Smooth muscle cell (in vitro differentiated cells): ENCODE results near the gene THOC2. TPM values are rescaled to one million over a fixed set of nuclear protein-coding genes. Genes with fewer than 3 reads are reported as not detected.

Experiments used
- DNase-seq: peaks from one replicate; lab custom pipeline; 2025; ENCODE audit not compliant: unreplicated experiment; lab: John Stamatoyannopoulos, UW
- H2AFZ ChIP-seq: fragments of 200-600 bp; sonication (generic); 2 replicates; pipeline ENCODE4 v1.6.0; 2016; ENCODE audit warnings: antibody characterized with exemption, low read depth, mild to moderate bottlenecking
- H3F3A ChIP-seq: fragments of 200-600 bp; sonication (generic); 2 replicates; pipeline ENCODE4 v1.6.0; 2017; ENCODE audit warnings: antibody characterized with exemption, low read depth
- H3K27ac ChIP-seq: fragments of 200-600 bp; sonication (generic); 2 replicates; pipeline ENCODE4 v1.5.1; 2016; ENCODE audit warnings: low read depth, mild to moderate bottlenecking
- H3K27me3 ChIP-seq: fragments of 200-600 bp; sonication (generic); 2 replicates; pipeline ENCODE4 v1.6.1; 2016; ENCODE audit warnings: low read depth, mild to moderate bottlenecking
- H3K36me3 ChIP-seq: fragments of 200-600 bp; sonication (generic); 2 replicates; pipeline ENCODE4 v1.5.1; 2016; ENCODE audit warnings: low read depth
- H3K4me1 ChIP-seq: fragments of 200-600 bp; sonication (generic); 2 replicates; pipeline ENCODE4 v1.5.1; 2016; ENCODE audit warnings: low read depth
- H3K4me2 ChIP-seq: fragments of 200-600 bp; sonication (generic); 2 replicates; pipeline ENCODE4 v1.6.0; 2016; ENCODE audit warnings: mild to moderate bottlenecking
- H3K4me3 ChIP-seq: fragments of 200-600 bp; sonication (generic); 2 replicates; pipeline ENCODE4 v1.5.1; 2016; ENCODE audit warnings: mild to moderate bottlenecking
- H3K79me2 ChIP-seq: fragments of 200-600 bp; sonication (generic); 2 replicates; pipeline ENCODE4 v1.6.0; 2016; ENCODE audit warnings: low read depth, mild to moderate bottlenecking
- H3K9ac ChIP-seq: fragments of 200-600 bp; sonication (generic); 2 replicates; pipeline ENCODE4 v1.6.0; 2016; ENCODE audit warnings: low read depth
- H3K9me3 ChIP-seq: fragments of 200-600 bp; sonication (generic); replicated peaks from 2 replicates; pipeline ENCODE4 v1.5.1; 2016; ENCODE audit warnings: low read depth
- H4K20me1 ChIP-seq: fragments of 200-600 bp; sonication (generic); 2 replicates; pipeline ENCODE4 v1.6.0; 2016; ENCODE audit warnings: low read depth
- CTCF ChIP-seq: fragments of 200-600 bp; sonication (generic); IDR thresholded peaks from 2 replicates; pipeline ENCODE4 v1.5.1; 2017; ENCODE audit warnings: borderline replicate concordance, mild to moderate bottlenecking, antibody characterized with exemption; ENCODE audit not compliant: insufficient read depth, poor library complexity, severe bottlenecking
- WGBS: methylation state at CpG from one replicate; pipeline ENCODE4 v1.1.7; 2016; ENCODE audit warnings: low lambda C conversion rate; 5-methylcytosine and 5-hydroxymethylcytosine counted together
- polyA plus RNA-seq: library from polyadenylated mRNA; unstranded; fragments of >200 nt; fragmentation: Nextera tagmentation; extraction: Ambion mirVana; gene quantifications from 2 replicates; pipeline ENCODE4 v1.2.1, GENCODE V29; 2016
- total RNA-seq: library from RNA; depleted of rRNA; stranded (reverse); fragments of >200 nt; gene quantifications from 2 replicates; pipeline ENCODE4 v1.2.3, GENCODE V29; 2014

The THOC2 gene
- total and polyA plus RNA-seq, 2 experiments from 2014 or later, result 56.8 to 115 TPM

GRCh38 chrX:123756320-123756719, 23.5 kb upstream of the THOC2 start:
- Histone ChIP-seq H3K4me3 (no peak overlapping the region), H3K79me2 (no peaks in the 10 kb centered on the region), H3K36me3 (no peaks in the 10 kb centered on the region), H4K20me1 (no peaks in the 10 kb centered on the region), H3K9ac (no peak overlapping the region), H3K4me2 (no peak overlapping the region), H3K27me3 (no peaks in the 10 kb centered on the region), H2AFZ (no peak overlapping the region), H3K9me3 (no peaks in the 10 kb centered on the region), H3K27ac (no peak overlapping the region), H3K4me1 (no peaks in the 10 kb centered on the region), H3F3A (no peaks in the 10 kb centered on the region)
- DNase-seq, result no peak
- no peak for TF ChIP-seq CTCF

GRCh38 chrX:123755107-123755506, 22.3 kb upstream of the THOC2 start:
- Histone ChIP-seq H4K20me1 (no peaks in the 10 kb centered on the region), H2AFZ (no peak overlapping the region), H3K9me3 (no peaks in the 10 kb centered on the region), H3K79me2 (no peaks in the 10 kb centered on the region), H3K4me1 (no peaks in the 10 kb centered on the region), H3K4me3 (no peak overlapping the region), H3K9ac (no peak overlapping the region), H3F3A (no peaks in the 10 kb centered on the region), H3K36me3 (no peaks in the 10 kb centered on the region), H3K4me2 (no peak overlapping the region), H3K27me3 (no peaks in the 10 kb centered on the region), H3K27ac (no peak overlapping the region)
- no peak for DNase-seq
- WGBS, result 82% methylated on average over 2 of the region's 2 CpGs
- TF ChIP-seq CTCF, result no peak

- H4K20me1 ChIP-seq, result no peaks in the 10 kb centered on the region
- H3K4me3 ChIP-seq, result no peak overlapping the region
- H2AFZ ChIP-seq, result no peak overlapping the region
- no peaks in the 10 kb centered on the region for H3F3A ChIP-seq
- H3K4me1 ChIP-seq, result no peaks in the 10 kb centered on the region
- H3K9ac ChIP-seq, result no peak overlapping the region
- H3K79me2 ChIP-seq, result no peaks in the 10 kb centered on the region
- no peak for TF ChIP-seq CTCF
- no peak overlapping the region for H3K27ac ChIP-seq
- DNase-seq, result no peak
- no peaks in the 10 kb centered on the region for H3K9me3 ChIP-seq
- no peak overlapping the region for H3K4me2 ChIP-seq
- whole genome bisulfite sequencing, result 84% methylated on average over 8 of the region's 8 CpGs
- no peaks in the 10 kb centered on the region for H3K36me3 ChIP-seq
- no peaks in the 10 kb centered on the region for H3K27me3 ChIP-seq
These were observed 21.0 kb upstream of the THOC2 start for GRCh38 chrX:123753656-123754350.

GRCh38 chrX:123749643-123750042, 16.8 kb upstream of the THOC2 start:
- Histone ChIP-seq H3K79me2 (no peaks in the 10 kb centered on the region), H3K36me3 (no peaks in the 10 kb centered on the region), H3F3A (no peaks in the 10 kb centered on the region), H4K20me1 (no peaks in the 10 kb centered on the region), H3K9ac (no peak overlapping the region), H3K4me3 (no peak overlapping the region), H2AFZ (no peak overlapping the region), H3K27me3 (no peaks in the 10 kb centered on the region), H3K27ac (no peak overlapping the region), H3K4me2 (no peak overlapping the region), H3K4me1 (no peaks in the 10 kb centered on the region), H3K9me3 (peaks cover 5% of the 10 kb centered on the region)
- no peak for TF ChIP-seq CTCF
- 86% methylated on average over 2 of the region's 2 CpGs for WGBS
- DNase-seq, result no peak
